Type B pancreatic cell (in vitro differentiated cells): ENCODE measurements around the gene ZNF263. TPM values are rescaled to one million over a fixed set of nuclear protein-coding genes. Genes with fewer than 3 reads are reported as not detected.
A peak's percentile ranks its signal among the peaks of the same experiment; 100 is the strongest.

ENCODE experiments used
- DNase-seq: peaks from one replicate; pipeline ENCODE4 v3.0.0; 2021; ENCODE audit warnings: mixed read lengths; ENCODE audit not compliant: unreplicated experiment; ENCODE audit errors: extremely low spot score
- H3K27ac Mint-ChIP-seq: 2 replicates; pipeline ENCODE4 v1.8.0; 2021; ENCODE audit warnings: mild to moderate bottlenecking, mixed read lengths
- H3K27me3 Mint-ChIP-seq: 2 replicates; pipeline ENCODE4 v1.8.0; 2021; ENCODE audit warnings: mixed read lengths
- H3K36me3 Mint-ChIP-seq: 2 replicates; pipeline ENCODE4 v1.8.0; 2021; ENCODE audit warnings: mixed read lengths
- H3K4me1 Mint-ChIP-seq: one replicate; pipeline ENCODE4 v1.8.0; 2021; ENCODE audit warnings: mixed read lengths; ENCODE audit not compliant: unreplicated experiment
- H3K4me3 Mint-ChIP-seq: 2 replicates; pipeline ENCODE4 v1.8.0; 2021; ENCODE audit warnings: mild to moderate bottlenecking, mixed read lengths
- H3K9me3 Mint-ChIP-seq: 2 replicates; pipeline ENCODE4 v1.8.0; 2021; ENCODE audit warnings: mixed read lengths
- CTCF ChIP-seq: fragments of 200-600 bp; sonication (generic); conservative IDR thresholded peaks from 2 replicates; pipeline ENCODE4 v1.5.0; 2021; ENCODE audit warnings: antibody characterized with exemption, mild to moderate bottlenecking
- long read RNA-seq: library from polyadenylated mRNA; unstranded; transcript quantifications from one replicate; pipeline ENCODE4 v2.0.0, GENCODE V29; 2020
- total RNA-seq: library from RNA; stranded (reverse); gene quantifications from 2 replicates; pipeline ENCODE4 v1.2.1, GENCODE V29; 2021; ENCODE audit warnings: low replicate concordance

The ZNF263 gene
- total RNA-seq: 27.7 and 38.6 TPM in 2 replicates
- long read RNA-seq, partial matches to known transcripts: 5 of 9 reads
- long read RNA-seq, other reads (novel, unspliced or antisense): 3 of 9 reads

GRCh38 chr16:3282730-3283542 lies at the start of gene ZNF263:
Gene ZNF263, plus strand, starts transcription at chr16:3283491. Its CDS starts 328 bp downstream, at chr16:3283819.
- Mint-ChIP-seq H3K4me1 (peaks cover 14% of the 10 kb centered on the region), H3K36me3 (peaks cover 37% of the 10 kb centered on the region), H3K27me3 (peaks cover 4% of the 10 kb centered on the region), H3K9me3 (no peaks in the 10 kb centered on the region), H3K27ac (peak within 1 kb of the TSS; percentile 99), H3K4me3 (peak within 1 kb of the TSS; percentile 97)
- TF ChIP-seq CTCF: no peak
- DNase-seq: peak; percentile 94

- H3K4me1 Mint-ChIP-seq: no peaks in the 10 kb centered on the region
- H3K4me3 Mint-ChIP-seq: peak overlapping the region; percentile 98
- DNase-seq: no peak
- no peak for TF ChIP-seq CTCF
- no peaks in the 10 kb centered on the region for H3K27me3 Mint-ChIP-seq
- peaks cover 33% of the 10 kb centered on the region for H3K36me3 Mint-ChIP-seq
- H3K27ac Mint-ChIP-seq: peak overlapping the region; percentile 94
- H3K9me3 Mint-ChIP-seq: peaks cover 11% of the 10 kb centered on the region
Measured at GRCh38 chr16:3234543-3234856, 48.8 kb upstream of the ZNF263 start.

- Mint-ChIP-seq H3K36me3 (peaks cover 31% of the 10 kb centered on the region), H3K27ac (peak within 1 kb of the TSS; percentile 94), H3K9me3 (peaks cover 9% of the 10 kb centered on the region), H3K4me1 (no peaks in the 10 kb centered on the region), H3K4me3 (peak within 1 kb of the TSS; percentile 98), H3K27me3 (peaks cover 1% of the 10 kb centered on the region)
- DNase-seq: peak; percentile 94
- TF ChIP-seq CTCF: no peak
Measured at GRCh38 chr16:3234857-3235561, 48.3 kb upstream of the ZNF263 start, which contains the start of gene ZNF200. Gene ZNF200, minus strand, starts transcription at chr16:3235158. Its CDS starts 1,403 bp downstream, at chr16:3233755.

GRCh38 chr16:3235856-3236669 lies 47.2 kb upstream of the ZNF263 start:
- no peaks in the 10 kb centered on the region for H3K4me1 Mint-ChIP-seq
- peaks cover 6% of the 10 kb centered on the region for H3K9me3 Mint-ChIP-seq
- peaks cover 21% of the 10 kb centered on the region for H3K36me3 Mint-ChIP-seq
- no peak for DNase-seq
- H3K4me3 Mint-ChIP-seq: peak overlapping the region; percentile 78
- H3K27ac Mint-ChIP-seq: no peak overlapping the region
- peaks cover 6% of the 10 kb centered on the region for H3K27me3 Mint-ChIP-seq
- TF ChIP-seq CTCF: no peak

GRCh38 chr16:3241761-3242160 lies 41.5 kb upstream of the ZNF263 start:
- no peak for TF ChIP-seq CTCF
- no peaks in the 10 kb centered on the region for H3K4me1 Mint-ChIP-seq
- no peaks in the 10 kb centered on the region for H3K36me3 Mint-ChIP-seq
- H3K27me3 Mint-ChIP-seq: peaks cover 28% of the 10 kb centered on the region
- H3K4me3 Mint-ChIP-seq: no peak overlapping the region
- no peak overlapping the region for H3K27ac Mint-ChIP-seq
- DNase-seq: no peak
- H3K9me3 Mint-ChIP-seq: no peaks in the 10 kb centered on the region
